Keratinocyte (primary cell): ENCODE results near the gene ATF2.

Experiments used
- CTCF ChIP-seq, 3 experiments: IDR thresholded peaks in 1 of 3; conservative IDR thresholded peaks in 1 of 3; optimal IDR thresholded peaks in 1 of 3; 2 replicates in 2 of 3; 3 replicates in 1 of 3; pipeline versions ENCODE3 to v1.5.1; 2011; ENCODE audit warnings: low read length in 3 of 3, mild to moderate bottlenecking in 3 of 3, moderate library complexity in 2 of 3, control low read depth in 1 of 3, inconsistent platforms in 1 of 3; ENCODE audit not compliant: insufficient read depth in 2 of 3; ENCODE audit errors: extremely low read depth in 1 of 3
- EZH2 ChIP-seq: IDR thresholded peaks from one replicate; pipeline ENCODE4 v1.6.1; 2012; ENCODE audit warnings: inconsistent platforms, mild to moderate bottlenecking, low read length, moderate library complexity

DNA sequence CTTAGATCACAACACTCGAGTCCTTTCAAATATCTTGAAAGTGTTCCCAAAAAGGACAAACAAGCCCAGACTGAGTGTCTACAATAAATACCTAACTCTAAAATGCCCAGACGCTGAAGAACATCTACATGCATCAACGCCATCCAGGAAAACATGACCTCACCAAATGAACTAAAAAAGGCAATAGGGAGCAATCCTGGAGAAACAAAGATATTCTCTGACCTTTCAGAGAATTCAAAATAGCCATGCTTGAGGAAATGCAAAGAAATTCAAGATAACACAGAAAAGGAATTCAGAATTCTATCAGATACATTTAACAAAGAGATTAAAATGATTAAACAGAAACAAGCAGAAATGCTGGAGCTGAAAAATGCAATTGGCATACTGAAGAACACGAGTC, 101.6 kb downstream of the ATF2 start:
- no peak for TF ChIP-seq CTCF (optimal IDR thresholded peaks at IDR 0.05 in 1 of 3, IDR thresholded peaks at IDR 0.05 in 1 of 3, conservative IDR thresholded peaks at IDR 0.05 in 1 of 3; ENCODE audit: extremely low read depth in 1 of 3, insufficient read depth in 2 of 3, low read length in 3 of 3)
- TF ChIP-seq EZH2, result no peak
